ENCODE data around the gene ERCC3.
"Not testable (repeated sequence)": the region's sequence is repeated elsewhere in the genome, so short reads cannot be mapped to it uniquely, and the experiment has no call there.

ERCC3 gene

DNA sequence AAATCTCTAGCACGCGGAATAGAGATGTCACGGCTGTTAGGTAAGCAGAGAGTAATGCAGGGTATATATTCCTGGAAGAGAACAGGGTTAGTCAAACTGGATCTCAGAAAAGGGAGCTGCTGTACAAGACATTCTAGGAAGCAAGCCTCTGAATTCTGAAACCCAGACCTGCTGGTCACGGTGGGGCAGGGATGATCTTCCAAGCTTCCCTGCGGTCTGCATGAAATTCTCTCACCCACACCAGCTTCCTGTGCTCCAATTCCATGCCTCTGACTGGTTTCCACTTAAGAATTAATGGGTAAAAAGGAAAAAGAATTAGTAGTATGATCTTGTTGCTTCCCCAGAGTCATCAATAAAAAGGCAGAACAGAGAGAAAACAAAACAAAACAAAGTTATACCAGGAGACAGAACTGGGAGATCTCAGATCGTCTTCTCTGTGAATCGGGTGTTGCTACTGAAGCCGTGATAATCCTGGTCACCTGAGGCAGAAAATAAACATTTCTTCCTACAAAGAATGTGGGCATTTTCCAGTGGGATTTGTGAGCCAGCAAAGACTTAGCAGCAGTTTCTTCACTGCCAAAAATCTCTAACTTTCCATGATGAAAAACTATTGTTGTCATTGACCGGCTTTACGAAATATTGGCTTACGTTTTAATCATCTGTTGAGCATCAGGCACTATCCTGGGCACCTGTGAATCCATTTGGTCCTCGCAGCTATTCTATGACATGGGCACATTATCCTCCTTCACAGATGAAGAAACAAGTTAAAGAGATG is 68.6 kb downstream of the ERCC3 start:
- no peak for DNase-seq

DNA sequence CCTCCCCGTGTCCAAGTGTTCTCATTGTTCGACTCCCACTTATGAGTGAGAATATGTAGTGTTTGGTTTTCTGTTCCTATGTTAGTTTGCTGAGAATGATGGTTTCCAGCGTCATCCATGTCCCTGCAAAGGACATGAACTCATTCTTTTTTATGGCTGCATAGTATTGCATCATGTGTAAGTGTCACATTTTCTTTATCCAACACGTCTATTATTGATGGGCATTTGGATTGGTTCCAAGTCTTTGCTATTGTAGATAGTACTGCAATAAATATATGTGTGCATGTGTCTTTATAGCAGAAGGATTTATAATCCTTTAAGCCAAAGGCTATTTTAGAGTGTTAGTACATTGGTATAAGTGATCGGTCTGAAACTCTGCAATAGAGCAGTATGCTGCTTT is 69.8 kb downstream of the ERCC3 start:
- not testable (repeated sequence) for DNase-seq

DNA sequence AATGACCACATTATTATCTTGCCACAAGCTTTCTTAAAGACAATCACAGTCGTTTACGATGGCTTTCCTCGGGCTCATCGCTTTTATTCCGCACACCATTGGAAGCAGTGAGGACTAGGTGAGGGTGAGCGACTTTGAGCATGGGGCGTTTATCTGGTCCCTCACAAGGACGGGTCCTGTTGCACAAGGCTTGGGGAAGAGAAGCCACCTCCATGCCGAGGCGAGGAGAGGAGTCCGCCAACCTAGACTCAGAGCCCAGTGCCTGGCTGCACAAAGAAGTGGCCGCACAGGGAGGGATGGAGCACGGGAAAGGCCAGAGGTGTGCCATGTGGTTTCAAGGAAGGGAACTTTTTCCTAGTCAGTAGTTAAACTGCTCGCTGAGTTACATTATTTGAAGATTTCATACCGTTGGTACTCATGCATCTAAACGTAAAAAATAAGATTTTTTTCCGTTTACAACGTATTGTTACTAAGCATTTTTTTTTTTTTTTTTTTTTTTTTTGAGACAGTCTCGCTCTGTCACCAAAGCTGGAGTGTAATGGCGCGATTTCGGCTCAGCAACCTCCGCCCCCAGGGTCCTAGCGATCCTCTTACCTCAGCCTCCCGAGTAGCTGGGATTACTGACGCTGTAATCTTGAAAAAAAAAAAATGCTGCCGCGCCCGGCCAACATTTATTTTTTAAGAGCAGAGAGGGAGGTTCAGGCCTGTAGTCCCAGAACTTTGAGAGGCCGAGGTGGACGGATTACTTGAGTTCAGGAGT is 73.0 kb downstream of the ERCC3 start:
- no peak for DNase-seq

DNA sequence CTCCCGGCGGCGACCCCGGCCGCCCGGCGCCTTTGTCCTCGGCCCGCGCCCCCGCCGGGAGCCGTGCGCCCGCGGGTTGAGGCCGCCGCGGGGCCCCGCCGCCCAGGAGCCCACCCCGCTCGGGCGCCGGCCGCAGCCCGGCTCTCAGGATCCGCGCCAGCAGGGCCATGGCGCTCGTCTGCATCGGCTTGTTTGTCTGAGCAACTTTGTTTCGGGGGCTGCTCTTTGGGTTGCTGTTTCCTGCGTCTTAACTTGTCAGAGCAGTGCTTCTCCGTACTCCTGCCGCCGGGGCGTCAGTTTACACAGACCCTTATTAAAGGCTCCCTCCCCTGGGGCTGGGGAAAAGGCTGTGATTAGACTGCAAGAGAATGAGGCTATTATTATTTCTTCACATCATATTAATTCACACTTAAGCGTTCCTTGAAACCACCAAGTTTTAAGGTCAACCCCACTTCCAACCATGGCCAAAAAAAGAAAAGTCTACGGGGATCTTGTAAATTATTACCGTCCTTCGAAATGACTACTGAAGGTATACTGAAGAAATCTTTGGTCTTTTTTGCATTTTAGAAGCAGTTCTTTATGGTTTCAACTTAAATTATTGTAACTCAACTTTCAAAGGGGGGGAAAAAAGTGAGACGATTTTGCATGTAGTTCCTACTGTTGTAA is 73.7 kb downstream of the ERCC3 start, which contains the start of gene CYP27C1:
TSS of gene CYP27C1 (minus strand) at position 198 of the 666 bp plus-strand sequence. CDS start at position 169, 29 bp downstream.
- no peak for DNase-seq

DNA sequence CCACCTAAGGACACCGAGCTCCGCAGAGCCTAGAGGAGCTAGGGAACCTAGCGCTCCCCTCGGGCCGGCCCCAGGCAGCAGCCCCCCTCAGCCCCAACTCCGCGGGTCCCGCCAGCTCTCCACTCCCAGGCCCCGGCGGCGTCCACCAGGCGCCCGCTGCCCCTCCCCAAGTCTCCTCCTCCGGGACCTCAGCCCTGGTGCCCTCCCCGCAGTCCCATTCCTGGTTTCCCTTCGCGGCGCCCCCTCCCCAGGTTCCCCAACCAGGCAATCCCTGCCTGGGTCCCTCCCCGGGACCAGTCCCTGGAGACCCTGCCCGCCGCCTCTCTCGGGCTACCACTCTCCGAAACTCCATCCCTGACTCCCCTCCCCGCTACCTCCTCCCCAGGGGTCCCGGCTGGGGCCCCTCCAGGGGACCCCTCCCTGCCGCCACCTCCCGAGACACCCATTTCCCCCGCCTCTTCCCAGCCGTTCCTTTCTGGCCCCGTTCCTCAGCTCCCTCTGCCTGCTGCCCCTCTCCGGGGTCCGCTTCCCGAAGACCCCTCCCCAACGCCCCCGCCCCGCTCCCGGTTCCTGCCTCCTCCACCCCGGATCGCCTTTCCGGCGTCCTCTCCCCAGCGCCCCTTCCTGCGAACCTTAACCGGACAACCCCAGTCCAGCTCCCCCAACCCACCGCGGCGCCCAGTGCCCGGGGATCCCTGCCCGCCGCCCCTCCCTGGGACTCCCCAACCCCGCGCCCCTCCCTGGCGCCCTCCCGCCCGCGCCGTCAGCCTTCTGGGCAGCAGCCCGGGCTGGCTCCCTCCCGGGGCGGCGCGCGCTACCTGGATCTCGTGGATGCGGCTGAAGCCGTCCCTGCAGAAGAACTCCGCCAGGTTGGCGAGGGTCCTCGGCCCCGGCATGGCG is 74.5 kb downstream of the ERCC3 start:
- DNase-seq: no peak

DNA sequence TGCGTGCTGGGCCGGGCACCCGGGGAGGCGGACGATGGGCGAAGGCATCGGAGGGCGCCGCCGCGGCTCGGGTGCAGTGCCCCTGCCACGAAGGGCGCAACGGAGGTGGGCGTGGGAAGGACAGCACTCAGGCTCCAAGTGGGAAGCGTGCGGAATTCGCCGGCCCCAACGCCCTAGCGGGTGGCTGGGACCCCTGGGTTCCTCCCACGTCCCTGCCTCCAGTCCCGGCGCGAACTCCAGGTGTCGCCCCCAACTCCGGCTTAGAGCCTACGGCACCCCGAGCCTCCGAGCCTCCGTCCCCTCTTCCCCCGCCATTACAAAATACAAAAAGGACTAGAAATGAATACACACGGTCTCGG is 75.2 kb downstream of the ERCC3 start:
- DNase-seq: no peak

DNA sequence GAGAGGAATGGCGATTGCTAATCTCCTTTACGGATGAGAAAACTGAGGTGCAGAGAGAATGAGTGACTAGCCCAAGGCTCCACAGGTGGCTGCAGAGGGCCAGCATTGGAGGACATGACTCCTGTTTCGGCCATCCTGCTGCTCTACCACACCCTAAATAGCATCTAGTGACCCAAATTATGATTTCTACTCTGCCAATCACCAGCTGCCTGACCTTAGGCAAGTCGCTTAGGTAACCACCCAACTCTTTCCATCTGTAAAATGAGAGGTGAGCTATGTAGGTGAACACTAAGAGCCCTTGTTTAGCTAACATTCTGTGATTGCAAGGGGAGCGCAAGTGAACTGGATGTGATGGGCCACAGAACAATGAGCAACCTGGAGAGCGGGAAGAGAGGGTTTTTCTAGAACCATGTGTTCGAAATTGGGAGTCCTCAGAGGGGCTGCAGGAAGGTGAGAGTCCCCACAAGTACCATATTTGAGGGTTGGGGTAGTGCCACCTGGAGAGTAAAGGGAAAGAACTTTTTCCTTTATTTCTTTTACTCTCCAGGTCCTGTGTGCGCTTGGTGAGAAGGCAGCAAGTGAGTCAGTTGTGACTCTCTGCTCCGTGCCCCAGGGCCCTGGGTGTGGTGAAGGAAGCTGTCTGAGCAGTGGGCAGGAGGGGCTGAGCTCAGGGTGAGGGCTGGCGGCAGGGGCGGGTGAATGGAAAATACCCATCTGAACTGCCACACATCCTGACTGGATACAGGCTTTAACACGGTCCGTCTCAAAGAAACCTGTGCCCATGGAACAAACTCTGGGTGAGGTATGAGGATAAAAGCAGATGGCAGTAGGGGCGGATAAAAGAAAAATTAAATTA is 76.2 kb downstream of the ERCC3 start:
- DNase-seq: no peak

DNA sequence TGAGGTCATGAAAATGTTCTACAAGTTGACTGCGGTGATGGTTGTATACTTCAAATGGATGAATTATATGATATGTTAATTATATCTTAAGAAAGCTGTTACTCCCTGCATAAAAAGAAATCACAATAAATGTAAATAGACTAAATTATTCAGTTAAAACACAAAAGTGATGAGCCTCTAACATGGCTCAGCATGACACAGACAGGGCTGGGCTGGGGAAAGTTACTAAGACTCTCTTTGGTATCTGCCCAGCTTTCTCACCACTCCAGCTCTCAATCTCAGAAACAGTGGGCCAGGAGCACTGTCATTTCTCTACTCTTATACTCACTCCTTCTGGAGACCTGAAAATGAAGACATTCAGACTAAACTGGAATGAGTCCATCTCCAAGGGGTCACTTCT is 77.4 kb downstream of the ERCC3 start:
- no peak for DNase-seq

DNA sequence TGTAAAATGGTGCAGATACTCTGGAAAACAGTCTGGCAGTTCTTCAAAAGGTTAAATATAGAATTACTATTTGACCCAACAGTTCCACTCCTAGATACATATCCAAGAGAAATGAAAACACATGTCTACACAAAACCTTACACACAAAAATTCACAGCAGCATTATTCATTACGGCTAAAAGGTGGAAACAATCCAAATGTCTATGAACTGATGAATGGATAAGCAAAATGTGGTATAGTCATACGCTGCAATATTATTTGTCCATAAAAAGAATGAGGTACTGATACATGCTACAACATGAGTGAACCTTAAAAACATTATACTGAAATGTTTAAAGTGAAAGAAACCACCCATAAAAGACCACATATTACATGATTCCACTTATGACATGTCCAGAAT is 77.8 kb downstream of the ERCC3 start:
- DNase-seq: no peak

DNA sequence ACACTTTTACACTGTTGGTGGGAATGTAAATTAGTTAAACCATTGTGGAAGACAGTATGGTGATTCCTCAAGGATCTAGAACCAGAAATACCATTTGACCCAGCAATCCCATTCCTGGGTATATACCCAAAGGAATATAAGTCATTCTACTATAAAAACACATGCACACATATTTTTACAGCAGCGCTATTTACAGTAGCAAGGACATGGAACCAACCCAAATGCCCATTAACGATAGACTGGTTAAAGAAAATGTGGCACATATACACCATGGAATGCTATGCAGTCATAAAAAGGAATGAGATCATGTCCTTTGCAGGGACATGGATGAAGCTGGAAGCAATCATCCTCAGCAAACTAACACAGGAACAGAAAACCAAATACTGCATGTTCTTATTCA is 79.7 kb downstream of the ERCC3 start:
- DNase-seq: not testable (repeated sequence)

DNA sequence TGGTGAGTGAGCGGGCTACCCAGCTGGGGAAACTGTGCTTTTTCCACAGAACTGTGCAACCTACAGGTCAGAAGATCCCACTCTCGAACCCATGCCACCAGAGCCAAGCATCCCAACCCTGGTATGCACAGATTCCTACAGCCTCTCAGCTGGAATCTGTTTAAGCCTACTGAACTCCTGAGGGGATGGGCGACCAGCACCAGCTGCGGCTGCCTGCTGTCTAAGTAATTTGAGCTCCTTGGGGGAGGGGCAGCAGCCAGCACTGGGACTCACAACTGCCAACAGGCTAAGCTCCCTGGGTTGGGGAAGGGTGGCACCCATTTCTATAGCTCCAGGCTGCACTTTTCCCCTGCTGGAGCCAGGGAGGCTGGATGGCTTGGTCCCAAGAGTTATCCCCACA is 85.6 kb downstream of the ERCC3 start:
- no peak for DNase-seq
